ENCODE data around the gene DYNC1H1. TPM values are rescaled to one million over a fixed set of nuclear protein-coding genes. Genes with fewer than 3 reads are reported as not detected.

The DYNC1H1 gene
- total and polyA plus RNA-seq, 2 donors (not counting 1 experiment from before 2014, with no cell fraction given), result 73.2 to 257 TPM

- H3K4me3 ChIP-seq (ENCODE audit: control extremely low read depth in 1 of 5, extremely low read depth in 1 of 5, insufficient read depth in 1 of 5, low read depth in 2 of 5, low read length in 4 of 5), result no peak overlapping the region
- H3K9me3 ChIP-seq (ENCODE audit: control extremely low read depth in 1 of 3, control insufficient read depth in 2 of 3, insufficient read depth in 1 of 3, low read length in 2 of 3), result no peaks in the 10 kb centered on the region
- H3K4me3 Mint-ChIP-seq, result no peak overlapping the region
- no peaks in the 10 kb centered on the region for H3K4me1 Mint-ChIP-seq
- TF ChIP-seq EZH2 (IDR thresholded peaks at IDR 0.05; ENCODE audit: borderline replicate concordance, insufficient read depth, low read depth, low read length, poor library complexity, severe bottlenecking), result no peak
- TF ChIP-seq, protein P1, sequence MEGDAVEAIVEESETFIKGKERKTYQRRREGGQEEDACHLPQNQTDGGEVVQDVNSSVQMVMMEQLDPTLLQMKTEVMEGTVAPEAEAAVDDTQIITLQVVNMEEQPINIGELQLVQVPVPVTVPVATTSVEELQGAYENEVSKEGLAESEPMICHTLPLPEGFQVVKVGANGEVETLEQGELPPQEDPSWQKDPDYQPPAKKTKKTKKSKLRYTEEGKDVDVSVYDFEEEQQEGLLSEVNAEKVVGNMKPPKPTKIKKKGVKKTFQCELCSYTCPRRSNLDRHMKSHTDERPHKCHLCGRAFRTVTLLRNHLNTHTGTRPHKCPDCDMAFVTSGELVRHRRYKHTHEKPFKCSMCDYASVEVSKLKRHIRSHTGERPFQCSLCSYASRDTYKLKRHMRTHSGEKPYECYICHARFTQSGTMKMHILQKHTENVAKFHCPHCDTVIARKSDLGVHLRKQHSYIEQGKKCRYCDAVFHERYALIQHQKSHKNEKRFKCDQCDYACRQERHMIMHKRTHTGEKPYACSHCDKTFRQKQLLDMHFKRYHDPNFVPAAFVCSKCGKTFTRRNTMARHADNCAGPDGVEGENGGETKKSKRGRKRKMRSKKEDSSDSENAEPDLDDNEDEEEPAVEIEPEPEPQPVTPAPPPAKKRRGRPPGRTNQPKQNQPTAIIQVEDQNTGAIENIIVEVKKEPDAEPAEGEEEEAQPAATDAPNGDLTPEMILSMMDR (IDR thresholded peaks at IDR 0.05), result no peak
- ATAC-seq (ENCODE audit: low read depth) (no peak), DNase-seq (no peak)
- H3K27me3 Mint-ChIP-seq, result no peaks in the 10 kb centered on the region
- WGBS (ENCODE audit: insufficient coverage), result 93% methylated on average over 2 of the region's 6 CpGs
- intact Hi-C loops (cut with micrococcal nuclease), result no loop called here
- H3K4me1 ChIP-seq (ENCODE audit: control insufficient read depth in 2 of 2, insufficient read depth in 2 of 2, low read length in 2 of 2), result no peaks in the 10 kb centered on the region
- H3K36me3 ChIP-seq (replicated peaks in 1 of 2; ENCODE audit: control extremely low read depth in 1 of 2, control insufficient read depth in 1 of 2, extremely low read depth in 1 of 2, insufficient read depth in 2 of 2, low read length in 1 of 2), result peaks cover 0 to 78% of the 10 kb centered on the region in 2 experiments
- H4K20me1 ChIP-seq (ENCODE audit: control insufficient read depth, insufficient read depth, low read length, poor library complexity, severe bottlenecking), result no peaks in the 10 kb centered on the region
- CTCF ChIA-PET, result no interaction called here
- no peak overlapping the region for H3K4me2 ChIP-seq (replicated peaks; ENCODE audit: low read depth, low read length, poor library complexity, severe bottlenecking)
- no peaks in the 10 kb centered on the region for H3K27me3 ChIP-seq (replicated peaks in 1 of 4; ENCODE audit: control extremely low read depth in 1 of 4, control insufficient read depth in 3 of 4, insufficient read depth in 4 of 4, low read length in 3 of 4)
- no peak overlapping the region for H3K27ac ChIP-seq (ENCODE audit: low read length in 2 of 2)
- no peaks in the 10 kb centered on the region for H3K9me3 Mint-ChIP-seq (ENCODE audit: insufficient read depth)
- no peak overlapping the region for H3K9ac ChIP-seq (ENCODE audit: low read length)
- no peaks in the 10 kb centered on the region for H3K79me2 ChIP-seq (ENCODE audit: control insufficient read depth, insufficient read depth, low read length)
- H3K27ac Mint-ChIP-seq, result no peak overlapping the region
- POLR2A ChIA-PET, result no interaction called here
- H2AFZ ChIP-seq (ENCODE audit: insufficient read depth, low read depth, low read length, poor library complexity, severe bottlenecking), result no peak overlapping the region
Measured at GRCh38 chr14:102027951-102028350, 63.6 kb downstream of the DYNC1H1 start.

- H3K79me2 ChIP-seq (ENCODE audit: control insufficient read depth, insufficient read depth, low read length), result no peaks in the 10 kb centered on the region
- H2AFZ ChIP-seq (ENCODE audit: insufficient read depth, low read depth, low read length, poor library complexity, severe bottlenecking), result no peak overlapping the region
- no peaks in the 10 kb centered on the region for H3K4me1 ChIP-seq (ENCODE audit: control insufficient read depth in 2 of 2, insufficient read depth in 2 of 2, low read length in 2 of 2)
- POLR2A ChIA-PET, result no interaction called here
- intact Hi-C loops (cut with micrococcal nuclease), result no loop called here
- no peaks in the 10 kb centered on the region for H3K9me3 Mint-ChIP-seq (ENCODE audit: insufficient read depth)
- H3K4me3 ChIP-seq (ENCODE audit: control extremely low read depth in 1 of 5, extremely low read depth in 1 of 5, insufficient read depth in 1 of 5, low read depth in 2 of 5, low read length in 4 of 5), result no peak overlapping the region
- peaks cover 0 to 81% of the 10 kb centered on the region in 2 experiments for H3K36me3 ChIP-seq (replicated peaks in 1 of 2; ENCODE audit: control extremely low read depth in 1 of 2, control insufficient read depth in 1 of 2, extremely low read depth in 1 of 2, insufficient read depth in 2 of 2, low read length in 1 of 2)
- 80% methylated on average over 1 of the region's 3 CpGs for WGBS (ENCODE audit: insufficient coverage)
- H3K4me2 ChIP-seq (replicated peaks; ENCODE audit: low read depth, low read length, poor library complexity, severe bottlenecking), result no peak overlapping the region
- ATAC-seq (ENCODE audit: low read depth) (no peak), DNase-seq (no peak)
- no peak overlapping the region for H3K27ac ChIP-seq (ENCODE audit: low read length in 2 of 2)
- H3K4me3 Mint-ChIP-seq, result no peak overlapping the region
- no peak overlapping the region for H3K27ac Mint-ChIP-seq
- H3K9me3 ChIP-seq (ENCODE audit: control extremely low read depth in 1 of 3, control insufficient read depth in 2 of 3, insufficient read depth in 1 of 3, low read length in 2 of 3), result no peaks in the 10 kb centered on the region
- H3K27me3 Mint-ChIP-seq, result no peaks in the 10 kb centered on the region
- no peaks in the 10 kb centered on the region for H3K4me1 Mint-ChIP-seq
- no peak overlapping the region for H3K9ac ChIP-seq (ENCODE audit: low read length)
- CTCF ChIA-PET, result interaction anchor here (0.6 kb wide), 1 partner anchor 27 kb away, joined by 3 read pairs; no protein-coding TSS in a partner anchor
- H3K27me3 ChIP-seq (replicated peaks in 1 of 4; ENCODE audit: control extremely low read depth in 1 of 4, control insufficient read depth in 3 of 4, insufficient read depth in 4 of 4, low read length in 3 of 4), result no peaks in the 10 kb centered on the region
- no peak for TF ChIP-seq EZH2 (IDR thresholded peaks at IDR 0.05; ENCODE audit: borderline replicate concordance, insufficient read depth, low read depth, low read length, poor library complexity, severe bottlenecking)
- TF ChIP-seq, protein P1 (IDR thresholded peaks at IDR 0.05), result no peak
- no peaks in the 10 kb centered on the region for H4K20me1 ChIP-seq (ENCODE audit: control insufficient read depth, insufficient read depth, low read length, poor library complexity, severe bottlenecking)
Measured at GRCh38 chr14:102028733-102029132, 64.4 kb downstream of the DYNC1H1 start.
